HG03442 (cell line): ENCODE data around the gene ACSM3.
"Not testable (repeated sequence)": the region's sequence is repeated elsewhere in the genome, so short reads cannot be mapped to it uniquely, and the experiment has no call there.

ENCODE experiments used
- ATAC-seq: cut with Tn5 transposase; IDR thresholded peaks from one replicate; pipeline ENCODE4 v1.9.1; 2021; ENCODE audit warnings: mild to moderate bottlenecking, moderate library complexity; ENCODE audit not compliant: unreplicated experiment

The ACSM3 gene

DNA sequence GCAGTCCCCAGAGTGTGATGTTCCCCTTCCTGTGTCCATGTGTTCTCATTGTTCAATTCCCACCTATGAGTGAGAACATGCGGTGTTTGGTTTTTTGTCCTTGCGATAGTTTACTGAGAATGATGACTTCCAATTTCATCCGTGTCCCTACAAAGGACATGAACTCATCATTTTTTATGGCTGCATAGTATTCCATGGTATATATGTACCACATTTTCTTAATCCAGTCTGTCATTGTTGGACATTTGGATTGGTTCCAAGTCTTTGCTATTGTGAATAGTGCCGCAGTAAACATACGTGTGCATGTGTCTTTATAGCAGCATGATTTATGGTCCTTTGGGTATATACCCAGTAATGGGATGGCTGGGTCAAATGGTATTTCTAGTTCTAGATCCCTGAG lies 8.0 kb upstream of the ACSM3 start:
- not testable (repeated sequence) for ATAC-seq

DNA sequence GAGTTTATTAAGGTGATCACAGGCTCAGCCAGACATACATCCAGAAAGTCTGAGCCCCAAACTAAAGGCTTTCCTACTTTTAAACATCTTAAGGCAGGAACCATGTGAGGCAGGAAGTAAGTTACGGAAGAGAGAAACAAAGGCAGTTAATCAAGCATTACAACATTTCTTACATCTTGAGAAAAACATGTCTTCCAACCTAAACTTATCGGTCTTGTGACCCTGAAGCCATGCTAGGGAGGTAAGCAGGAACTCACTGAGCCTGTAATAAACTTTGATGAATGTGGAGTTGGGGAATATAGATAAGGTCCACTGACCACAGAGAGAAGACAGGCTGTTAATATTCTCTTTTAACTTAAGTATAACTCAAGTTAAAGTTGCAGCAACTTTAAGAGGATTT lies 3.5 kb upstream of the ACSM3 start:
- no peak for ATAC-seq

- no peak for ATAC-seq
These were observed 2.6 kb upstream of the ACSM3 start for GRCh38 chr16:20761175-20761574.

- ATAC-seq: no peak
These were observed 1.2 kb upstream of the ACSM3 start for GRCh38 chr16:20762404-20763123.

GRCh38 chr16:20764448-20764847 lies 634 bp downstream of the ACSM3 start:
- ATAC-seq: not testable (repeated sequence)

DNA sequence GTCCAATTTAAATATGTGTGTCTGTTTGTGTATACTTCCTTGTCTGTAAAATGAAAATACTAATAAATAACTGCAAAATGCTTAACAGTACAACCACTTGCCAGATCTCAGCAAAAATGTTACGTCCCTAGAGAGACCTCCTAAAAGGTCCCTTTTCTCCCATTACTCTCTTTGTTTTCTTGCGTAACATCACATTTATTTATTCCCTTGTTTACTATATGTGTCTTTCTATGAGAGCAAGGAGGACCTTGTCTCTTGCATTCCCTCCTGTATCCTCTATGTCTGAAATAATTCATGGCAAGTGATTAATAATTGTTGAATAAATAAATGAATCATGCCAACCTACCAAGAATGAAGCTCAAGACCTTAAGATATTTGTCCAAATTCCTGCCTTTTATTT lies 1.9 kb downstream of the ACSM3 start:
- no peak for ATAC-seq

GRCh38 chr16:20766294-20766693 lies 2.5 kb downstream of the ACSM3 start:
- no peak for ATAC-seq

DNA sequence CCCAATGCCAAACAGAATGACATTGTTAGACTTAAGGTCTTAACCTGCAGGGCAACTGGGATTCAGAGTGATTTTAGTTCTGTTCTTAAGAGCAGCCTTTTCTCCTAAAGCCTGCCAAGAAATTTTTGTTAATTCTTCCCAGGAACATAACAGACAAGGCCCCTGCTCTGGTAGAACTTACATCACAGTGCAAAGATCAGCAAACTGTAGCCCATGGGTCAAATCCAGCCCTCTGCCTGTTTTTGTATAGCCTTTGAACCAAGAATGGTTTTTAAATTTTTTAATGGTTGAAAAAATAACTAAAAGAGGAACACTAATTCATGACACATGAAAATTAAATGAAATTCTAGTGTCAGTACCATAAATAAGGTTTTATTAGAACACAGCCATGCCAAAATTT lies 3.8 kb downstream of the ACSM3 start:
- ATAC-seq: no peak

GRCh38 chr16:20768121-20768520 lies 4.3 kb downstream of the ACSM3 start:
- no peak for ATAC-seq

DNA sequence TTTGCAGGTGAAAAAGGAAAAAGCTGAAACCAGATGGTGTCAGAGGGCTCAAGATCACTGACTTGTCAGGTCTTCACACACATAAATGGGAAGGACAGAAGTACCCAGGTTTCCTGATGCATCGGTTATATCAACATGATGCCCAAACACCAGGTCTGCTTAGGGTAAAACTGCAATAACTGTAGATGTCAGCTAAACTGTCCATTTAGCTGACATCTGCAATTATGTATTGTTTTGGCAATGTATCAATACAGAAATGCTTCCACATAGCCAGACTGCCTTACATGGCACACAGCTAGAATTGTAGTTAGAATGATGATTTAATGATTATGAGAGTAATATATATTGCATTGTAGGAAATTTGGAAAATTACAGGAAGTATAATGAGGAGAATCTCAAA lies 5.0 kb downstream of the ACSM3 start:
- ATAC-seq: no peak

GRCh38 chr16:20773679-20774078 lies 9.9 kb downstream of the ACSM3 start:
- no peak for ATAC-seq

DNA sequence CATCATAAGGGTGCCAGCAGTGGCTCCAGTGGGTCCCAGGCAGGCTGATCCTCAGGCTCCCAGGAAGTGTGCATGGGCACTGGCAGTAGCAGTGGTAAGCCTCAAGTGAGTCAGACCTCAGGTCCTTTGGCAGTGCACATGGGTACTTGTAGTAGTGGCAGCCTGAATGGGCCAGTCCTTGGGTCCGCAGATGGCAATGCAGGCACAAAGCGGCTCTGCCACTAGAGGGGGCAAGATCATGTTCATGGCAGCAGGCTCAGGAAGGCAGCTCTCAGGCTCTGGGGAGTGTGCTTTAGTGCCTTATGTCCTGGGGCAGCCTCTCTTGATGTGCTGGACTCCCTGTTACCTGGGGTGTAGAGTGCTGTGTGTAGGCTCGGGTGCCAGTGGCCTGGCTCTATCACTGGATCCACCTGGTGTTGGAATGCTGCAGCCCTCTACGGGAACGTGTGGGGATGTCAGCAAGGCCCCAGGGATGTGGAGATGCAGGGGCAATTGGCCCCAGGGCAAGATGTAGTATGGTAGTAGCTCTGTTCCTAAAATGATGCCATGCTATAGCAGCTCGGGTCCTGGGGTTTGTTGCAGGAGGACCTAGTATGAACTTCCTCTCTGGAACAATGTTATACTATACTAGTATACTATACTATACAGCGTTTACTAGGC lies 11.0 kb downstream of the ACSM3 start:
- no peak for ATAC-seq

- no peak for ATAC-seq
These were observed 17.9 kb downstream of the ACSM3 start for GRCh38 chr16:20781697-20782096.

DNA sequence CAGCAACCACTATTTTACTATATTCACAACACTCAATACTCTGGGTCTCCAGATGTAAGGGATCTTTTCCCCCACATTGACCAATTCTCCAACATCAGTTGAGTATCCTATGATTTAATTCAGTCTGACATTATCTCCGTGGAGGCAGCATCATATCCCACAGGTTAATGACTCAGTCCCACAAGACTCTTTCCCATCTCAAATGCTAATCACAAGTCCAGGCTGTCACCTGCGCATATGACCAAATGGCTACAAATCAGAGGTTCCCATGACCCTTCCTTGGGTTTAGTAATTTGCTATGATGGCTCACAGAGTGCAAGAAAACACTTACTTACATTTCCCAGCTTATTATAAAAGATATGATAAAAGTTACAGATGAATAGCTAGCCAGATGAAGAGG lies 18.7 kb downstream of the ACSM3 start:
- ATAC-seq: no peak

GRCh38 chr16:20784204-20784603 lies 20.4 kb downstream of the ACSM3 start:
- no peak for ATAC-seq

DNA sequence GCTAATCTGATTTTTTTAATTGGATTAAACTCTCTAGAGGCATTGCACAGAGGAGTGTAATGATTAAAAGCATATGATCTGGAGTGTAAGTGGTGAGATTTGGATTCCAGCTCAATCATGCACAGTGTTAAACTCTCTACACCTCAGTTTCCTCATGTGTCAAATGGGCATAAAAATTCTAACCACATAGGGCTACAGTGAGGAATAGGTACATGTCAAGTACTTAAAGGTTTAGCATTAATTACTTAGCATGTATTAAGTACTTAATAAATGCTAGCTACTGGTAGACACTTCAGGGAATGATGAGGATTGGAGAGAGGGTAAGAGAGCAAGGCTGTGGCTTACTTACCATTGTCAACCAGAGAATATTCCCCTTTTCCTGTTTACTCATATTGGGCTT lies 25.3 kb downstream of the ACSM3 start:
- no peak for ATAC-seq

- ATAC-seq: no peak
These were observed 28.3 kb downstream of the ACSM3 start for GRCh38 chr16:20791923-20792612.

DNA sequence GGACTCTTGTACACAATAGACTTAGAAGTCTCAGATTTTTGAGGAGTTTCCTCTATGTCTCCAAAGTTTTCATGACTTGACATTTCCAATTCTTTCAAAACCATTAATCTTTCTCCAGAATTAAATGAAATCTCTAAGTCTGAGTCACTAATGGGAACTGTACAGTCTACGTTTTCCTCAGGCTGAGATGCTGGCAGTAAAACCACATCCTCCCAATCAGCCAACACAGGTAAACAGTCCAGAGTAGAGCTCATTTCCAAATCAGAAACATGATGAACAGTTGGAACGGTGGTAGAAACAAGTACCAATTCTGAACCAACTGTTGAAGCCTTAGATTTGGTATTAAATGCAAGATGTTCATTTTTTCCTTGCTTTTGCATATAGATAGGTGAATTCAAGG lies 34.5 kb downstream of the ACSM3 start:
- no peak for ATAC-seq

- no peak for ATAC-seq
These were observed 35.8 kb downstream of the ACSM3 start for GRCh38 chr16:20799599-20799998.

- no peak for ATAC-seq
These were observed 37.5 kb downstream of the ACSM3 start for GRCh38 chr16:20801278-20801677.

- no peak for ATAC-seq
These were observed 39.4 kb downstream of the ACSM3 start for GRCh38 chr16:20803192-20803560.

DNA sequence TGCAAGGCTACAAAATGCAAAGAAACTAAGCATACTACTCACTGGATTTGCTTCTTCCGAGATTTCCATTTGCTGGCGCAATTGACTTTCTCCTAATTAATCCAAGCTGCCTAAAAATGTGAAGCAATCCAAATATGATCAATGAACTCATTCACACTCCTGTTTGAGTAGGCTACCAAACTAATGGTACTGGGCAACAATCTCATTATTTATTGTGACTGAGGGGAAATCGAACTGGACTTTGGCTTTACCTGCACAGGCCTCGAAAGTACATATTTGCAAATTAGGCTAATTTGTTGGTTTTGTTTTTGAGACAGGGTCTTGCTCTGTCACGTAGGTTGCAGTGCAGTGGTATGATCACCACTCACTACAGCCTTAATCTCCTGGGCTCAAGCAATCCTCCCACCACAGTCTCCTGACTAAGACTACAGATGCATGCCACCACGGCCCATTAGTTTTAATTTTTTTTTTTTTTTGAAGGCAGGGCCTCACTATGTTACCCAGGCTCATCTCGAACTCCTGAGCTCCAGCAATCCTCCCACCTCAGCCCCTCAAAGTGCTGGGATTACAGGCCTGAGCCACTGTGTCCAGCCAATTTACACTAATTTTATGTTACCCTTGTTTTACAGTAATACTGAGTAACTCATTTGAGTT lies 39.9 kb downstream of the ACSM3 start:
- no peak for ATAC-seq
